ENCODE data around the gene KRTAP12-1.
"Not testable (repeated sequence)": the region's sequence is repeated elsewhere in the genome, so short reads cannot be mapped to it uniquely, and the experiment has no call there.

The KRTAP12-1 gene

DNA sequence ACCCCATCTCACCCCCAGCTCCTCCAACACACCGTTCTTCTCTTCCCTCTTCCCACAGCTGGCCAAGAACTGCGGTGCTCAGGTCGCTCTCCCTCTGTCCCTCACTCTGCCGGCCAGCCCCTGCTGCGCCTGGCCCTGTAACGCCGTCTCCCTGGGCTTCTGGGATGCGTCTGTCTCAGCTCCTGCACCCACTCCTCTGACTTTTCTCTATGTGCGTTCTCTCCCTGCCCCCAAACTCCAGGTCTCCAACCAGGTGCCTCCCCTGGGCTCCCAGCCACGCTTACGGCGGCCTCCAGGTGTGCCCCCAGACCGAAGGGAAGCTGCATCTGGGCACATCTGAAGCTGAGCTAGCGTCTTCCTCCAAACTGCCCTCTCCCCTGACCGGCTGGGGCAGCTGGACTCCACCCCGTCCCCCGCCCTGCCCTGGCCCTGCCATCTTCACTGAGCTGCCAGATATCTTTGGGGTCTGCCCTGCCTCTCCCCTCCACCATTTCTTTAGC is 17.6 kb upstream of the KRTAP12-1 start:
- DNase-seq (ENCODE audit: extremely low read depth in 1 of 2, low read depth in 1 of 2), result no peak

DNA sequence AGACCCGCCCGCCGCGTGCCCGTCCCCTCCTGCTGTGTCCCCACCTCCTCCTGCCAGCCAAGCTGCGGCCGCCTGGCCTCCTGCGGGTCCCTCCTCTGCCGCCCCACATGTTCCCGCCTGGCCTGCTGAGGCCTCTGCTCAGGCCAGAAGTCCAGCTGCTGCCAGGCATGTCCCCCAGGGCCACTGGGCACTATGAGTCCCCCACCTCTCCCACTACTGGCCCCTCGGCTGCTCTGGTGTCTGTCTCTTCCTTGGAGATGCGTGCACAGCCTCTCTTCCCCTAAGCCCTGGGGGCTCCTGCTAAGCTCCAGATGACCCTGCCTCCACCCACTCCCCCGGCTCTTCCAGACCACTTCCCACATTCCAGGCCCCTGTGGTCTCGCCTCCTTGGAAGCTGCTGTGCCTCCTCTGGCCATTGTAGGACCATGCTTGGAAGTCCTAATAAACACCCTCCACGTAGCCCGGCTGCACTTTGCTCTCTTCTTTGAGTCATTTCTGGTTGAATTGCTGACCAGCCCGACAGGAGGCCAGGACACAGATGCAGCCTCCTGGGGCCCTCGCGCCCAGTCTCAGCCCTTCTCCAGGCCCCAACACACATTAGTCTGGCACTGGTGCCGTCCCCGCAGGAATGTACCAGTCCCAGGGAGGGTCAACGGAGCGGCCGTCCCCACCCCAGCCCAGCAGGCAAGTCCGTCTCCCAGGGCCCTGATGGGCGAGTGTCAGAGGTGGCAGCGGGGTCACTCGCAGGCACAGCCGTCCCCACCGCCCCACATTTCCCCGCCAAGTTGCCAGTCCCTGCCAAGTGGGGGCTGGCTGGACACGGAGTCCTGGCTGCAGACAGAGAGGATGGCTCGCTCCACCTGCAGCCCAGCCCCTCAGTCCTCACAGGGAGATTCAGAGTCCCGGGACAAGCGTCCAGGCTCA is 16.1 kb upstream of the KRTAP12-1 start:
- DNase-seq (ENCODE audit: extremely low read depth in 1 of 2, low read depth in 1 of 2), result no peak

DNA sequence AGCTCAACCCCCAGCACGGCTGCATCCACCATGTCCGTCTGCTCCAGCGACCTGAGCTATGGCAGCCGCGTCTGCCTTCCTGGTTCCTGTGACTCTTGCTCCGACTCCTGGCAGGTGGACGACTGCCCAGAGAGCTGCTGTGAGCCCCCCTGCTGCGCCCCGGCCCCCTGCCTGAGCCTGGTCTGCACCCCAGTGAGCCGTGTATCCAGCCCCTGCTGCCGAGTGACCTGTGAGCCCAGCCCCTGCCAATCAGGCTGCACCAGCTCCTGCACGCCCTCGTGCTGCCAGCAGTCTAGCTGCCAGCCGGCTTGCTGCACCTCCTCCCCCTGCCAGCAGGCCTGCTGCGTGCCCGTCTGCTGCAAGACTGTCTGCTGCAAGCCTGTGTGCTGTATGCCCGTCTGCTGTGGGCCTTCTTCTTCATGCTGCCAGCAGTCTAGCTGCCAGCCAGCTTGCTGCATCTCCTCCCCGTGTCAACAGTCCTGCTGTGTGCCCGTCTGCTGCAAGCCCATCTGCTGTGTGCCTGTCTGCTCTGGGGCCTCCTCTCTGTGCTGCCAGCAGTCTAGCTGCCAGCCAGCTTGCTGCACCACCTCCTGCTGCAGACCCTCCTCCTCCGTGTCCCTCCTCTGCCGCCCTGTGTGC is 15.3 kb upstream of the KRTAP12-1 start, which contains the start of gene KRTAP10-12:
Gene KRTAP10-12, plus strand, starts transcription at position 1 of the 639 bp plus-strand sequence. Its CDS starts 30 bp downstream, at position 31.
- not testable (repeated sequence) for DNase-seq (ENCODE audit: extremely low read depth in 1 of 2, low read depth in 1 of 2)

DNA sequence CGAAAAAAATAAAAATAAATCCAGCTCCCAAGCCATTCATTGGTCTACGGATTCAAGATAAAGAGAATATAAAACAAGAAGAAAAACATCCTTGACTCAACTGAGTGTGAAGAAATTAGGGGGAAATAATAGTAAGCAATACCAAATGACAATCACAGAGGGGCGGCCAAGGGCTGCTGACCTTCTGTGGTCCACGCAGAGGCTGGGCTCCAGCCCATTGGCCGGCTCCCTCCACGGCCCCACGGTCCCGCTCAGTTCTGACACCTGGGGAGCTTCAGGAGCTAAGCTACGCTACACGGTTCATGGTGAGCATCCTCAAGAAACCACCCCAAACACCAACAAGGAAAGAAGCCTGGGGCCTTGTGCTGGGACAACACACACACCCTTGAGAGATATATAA is 14.6 kb upstream of the KRTAP12-1 start:
- no peak for DNase-seq (ENCODE audit: extremely low read depth in 1 of 2, low read depth in 1 of 2)

DNA sequence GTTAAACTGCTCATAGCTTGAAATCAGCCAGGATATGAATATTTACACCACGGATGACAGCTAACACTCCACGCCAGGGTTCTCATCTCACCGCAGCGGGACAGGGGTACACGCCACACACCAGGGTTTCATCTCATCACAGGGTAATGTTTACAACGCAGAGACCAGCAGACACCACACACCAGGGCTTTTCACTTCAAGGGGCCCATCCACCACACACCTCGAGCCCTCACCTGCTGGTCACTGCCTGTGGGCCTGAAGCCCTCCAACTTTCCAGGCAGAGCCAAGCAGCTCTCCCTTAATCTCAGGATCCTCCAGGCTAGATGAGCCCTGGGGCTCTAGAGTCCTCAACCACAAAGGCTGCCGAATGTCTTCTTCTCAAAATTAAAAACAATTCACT is 13.7 kb upstream of the KRTAP12-1 start:
- DNase-seq (ENCODE audit: extremely low read depth in 1 of 2, low read depth in 1 of 2), result no peak

DNA sequence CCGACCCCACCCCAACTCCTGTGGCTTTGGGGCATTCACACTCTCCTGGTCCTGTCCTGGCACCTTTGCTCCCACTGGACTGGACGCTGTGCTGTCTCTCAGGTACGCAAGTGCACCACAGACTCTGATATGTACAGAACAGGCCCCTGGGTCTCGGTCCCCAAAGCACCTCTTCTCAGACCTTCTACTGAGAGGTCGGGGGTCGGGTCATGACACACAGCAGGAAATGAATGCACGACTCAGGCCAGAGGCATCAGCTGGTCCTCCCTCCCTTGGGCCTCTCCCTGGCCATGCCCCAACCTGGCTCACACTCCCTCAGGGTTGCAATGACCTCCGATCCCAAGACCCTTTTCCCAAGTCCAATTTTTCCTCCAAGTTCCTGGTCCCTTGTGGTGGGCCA is 13.2 kb upstream of the KRTAP12-1 start:
- DNase-seq (ENCODE audit: extremely low read depth in 1 of 2, low read depth in 1 of 2), result no peak

DNA sequence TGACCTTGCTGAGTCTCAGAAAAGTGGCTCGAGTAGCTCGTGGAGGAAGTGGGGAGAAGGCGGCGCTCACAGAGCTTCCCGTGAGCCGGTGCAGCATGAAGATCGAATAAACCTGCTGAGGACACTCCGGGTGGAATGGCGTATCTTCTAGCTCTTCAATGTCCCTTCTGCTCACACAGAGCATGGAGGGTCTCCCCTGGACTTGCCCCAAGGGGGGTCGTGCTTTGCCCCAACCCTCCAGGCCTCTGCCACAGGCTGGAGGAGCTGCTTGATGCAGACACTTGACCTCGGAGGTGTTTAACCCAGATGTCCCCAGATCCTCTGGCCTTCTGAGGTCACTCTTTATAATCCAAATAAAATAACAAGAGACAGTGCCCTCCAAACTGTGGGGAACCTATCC is 12.8 kb upstream of the KRTAP12-1 start:
- DNase-seq (ENCODE audit: extremely low read depth in 1 of 2, low read depth in 1 of 2), result no peak

DNA sequence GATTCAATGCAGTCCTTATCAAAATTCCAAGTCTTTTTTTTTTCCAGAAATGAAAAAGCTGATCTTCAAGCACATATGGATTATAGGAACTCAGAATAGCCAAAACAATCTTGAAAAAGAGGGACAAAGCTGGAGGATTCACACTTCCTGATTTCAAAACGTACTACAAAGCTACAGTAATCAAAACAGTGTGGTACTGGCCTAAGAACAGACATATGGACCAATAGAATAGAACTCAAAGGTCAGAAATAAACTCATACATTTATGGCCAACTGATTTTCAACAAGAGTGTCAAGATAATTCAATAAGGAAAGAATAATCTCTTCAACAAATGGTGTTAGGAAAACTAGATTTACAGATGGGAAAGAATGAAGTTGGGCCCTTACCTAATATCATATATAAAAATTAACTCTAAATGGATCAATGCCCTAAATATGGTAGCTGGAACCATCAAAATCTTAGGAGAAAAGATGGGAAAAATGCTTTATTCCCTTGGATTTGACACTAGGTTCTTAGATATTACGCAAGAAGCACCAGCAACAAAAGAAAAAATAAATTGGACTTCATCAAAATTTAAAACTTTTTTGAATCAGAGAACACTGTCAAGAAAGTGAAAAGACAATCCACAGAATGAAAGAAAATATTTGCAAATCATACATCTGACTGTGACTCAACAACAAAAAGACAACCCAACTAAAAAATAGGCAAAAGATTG is 11.0 kb upstream of the KRTAP12-1 start:
- no peak for DNase-seq (ENCODE audit: extremely low read depth in 1 of 2, low read depth in 1 of 2)

DNA sequence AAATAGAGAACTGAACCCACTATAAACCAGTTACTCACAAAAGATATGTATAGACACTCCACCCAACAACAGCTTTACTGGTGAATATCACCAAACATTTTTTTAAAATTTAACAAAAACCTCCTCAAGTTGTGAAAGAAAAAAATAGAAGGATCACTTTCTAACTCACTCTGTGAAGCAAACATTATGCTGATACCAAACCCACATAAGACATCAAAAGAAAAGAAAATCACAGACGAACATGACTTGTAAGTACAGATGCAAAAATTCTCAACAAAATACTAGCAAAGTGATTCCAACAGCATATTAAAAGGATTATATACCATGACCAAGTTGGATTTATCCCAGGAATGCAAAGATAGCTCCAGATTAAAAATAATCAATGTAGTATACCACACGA is 9.7 kb upstream of the KRTAP12-1 start:
- DNase-seq (ENCODE audit: extremely low read depth in 1 of 2, low read depth in 1 of 2), result no peak

DNA sequence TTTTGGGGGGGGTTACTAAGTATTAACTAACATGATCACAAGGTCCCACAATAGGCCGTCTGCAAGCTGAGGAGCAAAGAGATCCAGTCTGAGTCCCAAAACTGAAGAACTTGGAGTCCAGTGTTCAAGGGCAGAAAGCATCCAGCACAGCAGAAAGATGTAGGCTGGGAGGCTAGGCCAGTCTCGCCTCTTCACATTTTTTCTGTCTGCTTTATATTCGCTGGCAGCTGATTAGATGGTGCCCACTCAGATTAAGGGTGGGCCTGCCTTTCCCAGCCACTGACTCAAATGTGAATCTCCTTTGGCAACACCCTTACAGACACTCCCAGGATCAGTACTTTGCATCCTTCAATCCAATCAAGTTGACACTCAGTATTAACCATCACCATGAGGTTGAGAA is 7.8 kb upstream of the KRTAP12-1 start:
- not testable (repeated sequence) for DNase-seq (ENCODE audit: extremely low read depth in 1 of 2, low read depth in 1 of 2)

DNA sequence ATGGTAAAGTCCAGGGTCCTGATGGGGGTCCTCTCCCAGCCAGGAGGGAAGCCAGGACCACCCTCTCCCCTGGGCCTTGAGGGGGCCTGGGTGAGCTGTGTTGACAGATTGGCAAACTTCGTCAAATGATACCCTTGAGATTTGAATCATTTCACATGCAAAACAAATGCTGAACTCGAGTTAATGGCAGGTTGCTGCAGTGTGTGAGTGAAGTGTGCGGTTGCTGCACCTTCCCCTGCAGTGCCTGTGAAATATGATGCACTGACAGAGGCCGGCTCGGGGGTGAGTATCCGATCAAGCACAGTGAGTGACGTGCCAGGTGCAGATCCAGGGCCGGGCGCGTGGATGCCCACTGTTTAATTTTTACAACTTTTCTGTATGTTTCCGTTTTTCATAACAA is 5.7 kb upstream of the KRTAP12-1 start:
- DNase-seq (ENCODE audit: extremely low read depth in 1 of 2, low read depth in 1 of 2), result no peak

DNA sequence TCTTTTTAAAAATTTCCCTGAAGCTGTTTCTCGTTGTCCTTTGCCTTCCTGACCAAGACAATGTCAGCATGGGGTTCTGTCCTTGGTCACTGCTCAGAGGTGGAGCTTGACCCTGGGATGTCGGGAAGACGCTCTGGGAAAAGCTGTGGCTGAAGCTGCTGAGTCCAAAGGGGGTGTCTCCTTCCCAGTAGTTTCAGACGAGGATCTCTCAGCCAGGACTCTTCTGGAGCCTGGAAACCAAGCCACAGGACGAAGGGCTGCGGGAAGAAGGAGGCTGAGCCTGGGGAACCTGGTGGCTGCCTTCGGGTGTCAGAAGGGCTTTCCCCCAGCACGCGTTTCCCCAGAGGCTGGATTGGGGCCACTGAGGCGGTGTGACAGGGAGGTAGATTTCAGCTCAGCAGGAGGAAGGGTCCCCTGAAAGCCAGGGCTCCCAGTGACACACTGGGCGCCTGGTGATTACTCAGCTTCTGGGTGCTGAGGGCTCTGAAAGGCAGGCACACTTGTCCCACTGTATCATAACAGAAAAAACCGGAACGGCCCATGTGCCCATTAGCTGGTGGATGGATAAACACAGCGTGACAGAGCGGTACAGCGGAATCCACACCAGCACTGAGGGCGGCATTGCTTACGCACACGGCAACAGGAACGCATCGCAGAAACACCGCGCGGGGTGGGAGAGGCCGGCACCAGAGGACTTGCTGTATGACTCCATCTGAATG is 5.0 kb upstream of the KRTAP12-1 start:
- DNase-seq (ENCODE audit: extremely low read depth in 1 of 2, low read depth in 1 of 2), result no peak

DNA sequence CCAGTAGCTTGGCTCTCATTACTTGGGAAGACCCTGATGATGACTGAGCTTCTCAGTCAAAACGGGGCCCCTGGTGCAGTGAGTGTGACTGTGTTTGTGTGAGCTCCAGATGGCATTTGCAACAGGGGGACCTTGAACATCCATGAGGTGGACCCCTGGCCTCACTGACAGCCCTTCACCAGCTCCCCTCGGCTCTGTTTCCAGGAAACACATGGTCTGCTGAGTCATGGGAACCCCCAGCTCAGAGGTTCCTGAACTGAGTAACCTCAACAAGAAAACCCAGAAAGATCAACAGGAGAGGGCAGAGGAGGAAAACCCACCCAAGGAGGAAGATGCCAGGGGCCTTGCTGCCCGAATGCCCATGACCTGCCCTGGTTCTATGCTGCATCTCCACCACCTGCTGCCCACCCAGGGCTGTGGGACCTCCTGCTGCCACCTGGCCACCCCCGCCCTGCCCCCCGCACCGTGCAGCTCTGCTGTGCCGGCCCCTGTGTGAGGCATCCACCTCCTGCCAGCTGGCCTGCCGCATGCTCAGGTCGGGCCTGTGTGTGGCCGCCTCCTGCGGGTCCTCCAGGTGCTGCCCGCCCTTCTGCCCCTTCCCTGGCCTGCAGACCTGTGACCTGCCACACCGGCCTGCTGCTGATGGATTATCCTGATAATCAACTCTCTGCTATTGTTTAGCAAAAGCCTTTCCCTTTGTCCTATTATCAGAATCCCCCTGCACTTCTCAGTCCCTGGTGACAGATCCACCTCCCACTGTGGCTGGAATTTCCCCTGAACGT is 4.2 kb upstream of the KRTAP12-1 start:
- DNase-seq (ENCODE audit: extremely low read depth in 1 of 2, low read depth in 1 of 2), result no peak

DNA sequence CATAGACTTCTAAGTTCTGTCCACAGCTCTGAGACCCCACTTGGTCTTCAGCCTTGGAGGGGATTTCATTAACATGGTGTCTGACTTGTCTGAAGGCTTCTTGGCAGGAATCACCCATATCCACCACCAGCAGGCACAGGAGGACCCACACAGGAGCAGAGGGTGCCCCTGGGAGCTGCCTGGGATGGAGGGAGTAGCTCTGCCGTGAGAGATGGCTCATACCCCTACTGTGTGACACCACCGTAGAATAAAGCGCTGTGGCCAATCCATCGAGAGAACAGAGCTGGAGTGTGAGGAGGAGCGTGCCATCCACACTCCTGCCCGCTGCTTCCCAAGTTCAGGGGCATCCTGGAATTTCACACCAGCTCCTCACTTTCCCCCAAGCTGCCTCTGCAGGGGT is 3.1 kb upstream of the KRTAP12-1 start:
- not testable (repeated sequence) for DNase-seq (ENCODE audit: extremely low read depth in 1 of 2, low read depth in 1 of 2)

DNA sequence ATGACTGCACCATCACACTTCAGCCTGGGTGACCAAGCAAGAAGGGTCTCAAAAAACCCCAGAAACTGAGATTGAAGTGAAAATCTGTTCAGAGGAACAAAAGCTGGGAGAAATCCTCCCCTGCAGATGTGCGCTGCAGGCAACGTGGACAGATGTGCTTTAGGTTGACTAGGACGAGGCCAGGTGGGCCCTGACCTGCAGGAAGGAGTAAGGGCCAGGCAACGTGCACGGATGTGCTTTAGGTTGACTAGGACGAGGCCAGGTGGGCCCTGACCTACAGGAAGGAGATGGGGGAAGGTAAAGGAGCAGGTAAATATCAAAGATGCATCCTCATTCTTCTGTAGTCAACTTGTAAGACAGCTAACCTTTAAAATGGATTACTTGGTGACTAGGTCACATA is 2.5 kb upstream of the KRTAP12-1 start:
- DNase-seq (ENCODE audit: extremely low read depth in 1 of 2, low read depth in 1 of 2), result no peak

DNA sequence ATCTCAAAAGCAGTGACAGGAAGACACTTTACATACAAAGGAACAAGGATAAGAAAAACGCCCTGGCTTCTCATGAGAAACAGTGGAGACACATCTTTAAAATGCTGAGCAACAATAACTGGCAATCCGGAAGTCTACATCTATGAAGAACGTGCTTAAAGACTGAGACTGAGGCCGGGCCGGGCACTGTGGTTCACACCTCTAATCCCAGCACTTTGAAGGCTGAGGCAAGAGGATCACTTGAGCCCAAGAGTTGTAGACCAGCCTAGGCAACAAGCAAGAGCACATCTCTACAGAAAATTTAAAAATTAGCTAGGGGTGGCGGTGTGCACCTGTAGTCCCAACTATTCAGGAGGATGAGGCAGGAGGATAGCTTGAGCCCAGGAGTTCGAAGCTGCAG is 2.1 kb upstream of the KRTAP12-1 start:
- no peak for DNase-seq (ENCODE audit: extremely low read depth in 1 of 2, low read depth in 1 of 2)

DNA sequence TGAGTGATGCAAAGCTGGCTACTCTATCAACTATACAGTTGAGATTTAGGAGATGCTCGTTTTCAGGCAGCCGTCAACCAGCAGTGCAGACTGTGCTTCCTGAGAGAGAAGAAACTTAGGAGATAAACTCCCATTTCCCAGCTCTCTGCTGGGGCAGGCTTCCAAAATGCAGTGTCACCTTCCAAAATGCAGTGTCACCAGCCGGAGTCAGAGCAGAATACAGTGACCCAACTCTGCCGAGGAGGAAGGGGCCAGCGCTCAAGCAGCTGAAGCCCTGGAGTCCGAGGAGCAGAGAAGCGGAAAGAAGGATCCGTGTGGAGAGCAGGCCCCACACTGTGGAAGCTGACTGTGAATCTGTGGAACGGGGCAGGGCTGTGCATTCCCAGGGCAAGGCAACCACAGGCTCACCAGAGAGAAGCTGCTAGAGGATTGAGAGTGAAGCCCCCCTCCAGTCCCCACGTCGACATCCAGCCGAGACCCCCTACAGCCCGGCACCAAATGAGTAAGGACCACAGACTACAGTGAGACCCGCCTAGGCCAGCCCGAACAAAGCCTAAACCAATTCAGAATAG is 703 bp upstream of the KRTAP12-1 start:
- no peak for DNase-seq (ENCODE audit: extremely low read depth in 1 of 2, low read depth in 1 of 2)

DNA sequence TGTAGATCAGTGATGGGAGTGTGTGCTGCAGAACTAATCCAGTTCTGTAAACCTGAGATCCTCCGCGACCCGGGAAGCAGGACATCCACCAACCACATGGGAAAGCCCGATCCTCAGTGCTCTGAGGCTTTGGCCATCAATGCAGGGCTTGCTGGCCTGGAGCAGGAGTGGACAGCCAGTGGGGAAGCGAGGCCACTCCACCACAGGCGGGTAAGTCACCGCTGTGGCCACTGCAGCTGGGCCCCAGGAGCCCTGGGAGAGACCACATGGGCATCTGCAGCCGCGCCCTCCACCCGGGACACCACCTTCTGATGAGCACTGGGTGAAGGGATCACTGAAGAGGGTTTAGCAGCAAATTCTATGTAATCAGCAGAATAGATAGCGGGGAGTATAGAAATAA is 811 bp downstream of the KRTAP12-1 start:
- DNase-seq (ENCODE audit: extremely low read depth in 1 of 2, low read depth in 1 of 2), result no peak

DNA sequence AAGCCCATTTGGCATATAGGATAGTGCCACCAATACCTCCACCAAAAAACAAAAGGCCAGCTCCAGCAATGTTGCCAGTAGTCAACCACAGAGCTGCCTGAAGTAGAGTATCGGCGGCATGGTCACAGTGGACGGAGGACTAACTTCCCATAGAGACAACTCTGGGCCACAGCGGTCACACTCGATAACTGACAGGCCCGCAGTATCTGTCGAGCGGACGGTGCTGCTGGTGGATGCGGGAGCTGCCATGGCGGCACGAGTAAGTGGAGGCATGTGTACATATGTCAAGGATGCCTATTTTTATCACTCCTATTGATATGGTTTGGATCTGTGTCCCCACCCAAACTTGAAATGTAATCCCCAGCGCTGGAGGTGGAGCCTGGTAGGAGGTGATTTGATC is 4.1 kb downstream of the KRTAP12-1 start:
- DNase-seq (ENCODE audit: extremely low read depth in 1 of 2, low read depth in 1 of 2), result no peak

DNA sequence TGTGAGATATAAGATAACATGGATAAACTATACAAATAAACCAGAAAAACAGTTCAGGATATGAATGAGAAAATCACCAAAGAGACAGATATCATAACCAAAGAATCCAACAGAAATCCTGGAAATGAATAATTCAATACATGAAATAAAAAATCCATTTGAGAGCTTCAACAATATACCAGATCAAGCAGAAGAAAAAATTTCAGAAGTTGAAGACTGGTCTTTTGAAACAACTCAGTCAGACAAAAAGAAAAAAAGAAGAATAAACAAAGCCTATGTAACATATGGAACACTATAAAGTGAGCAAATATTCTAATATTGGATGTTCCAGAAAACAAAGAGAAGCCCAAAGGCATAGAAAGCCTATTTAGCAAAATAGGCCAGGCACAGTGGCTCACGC is 10.1 kb downstream of the KRTAP12-1 start:
- DNase-seq (ENCODE audit: extremely low read depth in 1 of 2, low read depth in 1 of 2), result no peak

Data from activated CD8-positive, alpha-beta memory T cell treated with anti-CD3 and anti-CD28 coated beads for 1 hour (primary cell).